K562 (cell line): ENCODE results near the gene DTNB. TPM values are rescaled to one million over a fixed set of nuclear protein-coding genes. Genes with fewer than 3 reads are reported as not detected.

Experiments
- ATAC-seq: fragments of 200-7000 bp; cut with Tn5 transposase; 3 replicates; pipeline ENCODE4 v1.9.1; 2020; ENCODE audit warnings: moderate library complexity
- BruUV-seq: library from RNA; stranded (reverse); fragments of 400-500 nt; replicated peaks from 2 replicates; lab custom pipeline; 2021; lab: Mats Ljungman, UMichigan
- CTCF ChIA-PET: fragments of 300-600 bp; formaldehyde crosslinking; extraction: SDS; loops from one replicate; lab custom pipeline; 2021; ENCODE audit warnings: low intra/inter-chr PET ratio; lab: Yijun Ruan, JAX
- POLR2A ChIA-PET: fragments of 300-600, 350-650 bp; sonication (Branson Sonifier 250); formaldehyde crosslinking; extraction: SDS; loops from one replicate; lab custom pipeline; 2021; ENCODE audit warnings: antibody characterized with exemption, inconsistent platforms; lab: Yijun Ruan, JAX
- DNase-seq, 4 experiments: peaks; one replicate each; pipeline versions ENCODE4 v3.0.0 to v3.0.0-alpha.2; 2011 to 2018; ENCODE audit warnings: low spot score in 3 of 4, mixed read lengths in 3 of 4; ENCODE audit errors: extremely low read depth in 1 of 4
- FAIRE-seq: peaks from 2 replicates; lab custom pipeline; 2011; peaks lifted over from hg19 to GRCh38; lab: Jason Lieb, UNC
- H2AFZ ChIP-seq: 2 replicates; pipeline ENCODE4 v1.6.0; 2011; ENCODE audit warnings: low read depth, low read length, control low read depth, inconsistent platforms
- H3K27ac ChIP-seq: fragments of 200-600 bp; 3 replicates; pipeline ENCODE4 v1.8.0; 2011; ENCODE audit warnings: low read depth, mild to moderate bottlenecking, control low read depth, inconsistent platforms, low read length, moderate library complexity, mixed read lengths; ENCODE audit errors: extremely low read depth
- H3K27me3 ChIP-seq, 2 experiments: fragments of 300-600 bp in 1 of 2; 2 replicates in 1 of 2; 3 replicates in 1 of 2; pipeline versions ENCODE4 v1.6.0 to v1.8.0; 2011; ENCODE audit warnings: inconsistent platforms in 2 of 2, low read length in 2 of 2, mild to moderate bottlenecking in 1 of 2, mixed read lengths in 1 of 2, moderate library complexity in 1 of 2; ENCODE audit not compliant: control insufficient read depth in 2 of 2, insufficient read depth in 2 of 2
- H3K36me3 ChIP-seq: fragments of 300-600 bp; 3 replicates; pipeline ENCODE4 v1.8.0; 2011; ENCODE audit warnings: mild to moderate bottlenecking, low read length, inconsistent platforms; ENCODE audit not compliant: control insufficient read depth, insufficient read depth
- H3K4me1 ChIP-seq, 2 experiments: fragments of 200-600 bp in 1 of 2; replicated peaks in 1 of 2; 2 replicates in 1 of 2; 3 replicates in 1 of 2; pipeline versions ENCODE4 v1.5.1 to v1.8.0; 2011; ENCODE audit warnings: inconsistent platforms in 2 of 2, low read length in 2 of 2, mild to moderate bottlenecking in 1 of 2, mixed read lengths in 1 of 2, moderate library complexity in 1 of 2; ENCODE audit not compliant: control insufficient read depth in 2 of 2, insufficient read depth in 2 of 2
- H3K4me2 ChIP-seq: 2 replicates; pipeline ENCODE4 v1.6.1; 2011; ENCODE audit warnings: low read length, control low read depth, inconsistent platforms, mixed read lengths; ENCODE audit not compliant: insufficient read depth
- H3K4me3 ChIP-seq: fragments of 200-600 bp; sonication (generic), shearing (Covaris generic); 2 replicates; pipeline ENCODE4 v1.5.1; 2016; ENCODE audit warnings: control low read depth, inconsistent platforms
- H3K79me2 ChIP-seq: fragments of 200-600 bp; 3 replicates; pipeline ENCODE4 v1.8.0; 2011; ENCODE audit warnings: low read length, inconsistent platforms; ENCODE audit not compliant: control insufficient read depth, insufficient read depth
- H3K9ac ChIP-seq, 2 experiments: 2 replicates each; pipeline versions ENCODE4 v1.6.0 to v1.6.1; 2011; ENCODE audit warnings: low read depth in 2 of 2, low read length in 2 of 2, control low read depth in 1 of 2, inconsistent platforms in 1 of 2, mild to moderate bottlenecking in 1 of 2, mixed read lengths in 1 of 2; ENCODE audit not compliant: insufficient read depth in 1 of 2
- H3K9me1 ChIP-seq: one replicate; pipeline ENCODE4 v1.6.0; 2011; ENCODE audit warnings: inconsistent platforms, mild to moderate bottlenecking, low read length, moderate library complexity; ENCODE audit not compliant: control insufficient read depth, insufficient read depth
- H3K9me3 ChIP-seq: replicated peaks from 2 replicates; pipeline ENCODE4 v1.5.1; 2011; ENCODE audit warnings: low read depth, low read length, inconsistent platforms; ENCODE audit not compliant: control insufficient read depth, insufficient read depth
- H4K20me1 ChIP-seq: replicated peaks from 2 replicates; pipeline ENCODE4 v1.6.1; 2011; ENCODE audit warnings: low read length, inconsistent platforms, mixed read lengths; ENCODE audit not compliant: control insufficient read depth, insufficient read depth
- BHLHE40 ChIP-seq: IDR thresholded peaks from 2 replicates; pipeline ENCODE4 v1.6.1; 2011; ENCODE audit warnings: low read length, improper control_type of control experiment
- E2F4 ChIP-seq: sonication (generic); formaldehyde crosslinking; IDR thresholded peaks from 2 replicates; pipeline ENCODE4 v1.8.0; 2022; ENCODE audit warnings: mild to moderate bottlenecking, low read depth, missing genetic modification reagents
- POU5F1 ChIP-seq: fragments of 150-350 bp; IDR thresholded peaks from 2 replicates; pipeline ENCODE4 v1.6.1; 2014; ENCODE audit warnings: borderline replicate concordance, low read length, low read depth, mild to moderate bottlenecking; ENCODE audit not compliant: partially characterized antibody
- RAD51 ChIP-seq: fragments of 450-650 bp; IDR thresholded peaks from 2 replicates; pipeline ENCODE4 v1.7.1; 2016; ENCODE audit warnings: low read depth, mild to moderate bottlenecking, borderline replicate concordance
- SMC3 ChIP-seq: conservative IDR thresholded peaks from 2 replicates; pipeline ENCODE4 v1.6.1; 2011; ENCODE audit warnings: low read depth, low read length, improper control_type of control experiment; ENCODE audit not compliant: insufficient read depth
- ZNF347 ChIP-seq: fragments of 450-650 bp; formaldehyde crosslinking; IDR thresholded peaks from 2 replicates; pipeline ENCODE4 v1.4.0; 2020; ENCODE audit warnings: low read depth, mild to moderate bottlenecking, moderate library complexity
- WGBS: fragments of 100-300 bp; shearing (Covaris generic); methylation state at CpG from one replicate; pipeline ENCODE4 v1.1.6; 2016; ENCODE audit warnings: low coverage, mixed read lengths; ENCODE audit not compliant: insufficient coverage; ENCODE audit errors: missing lambda C conversion rate; 5-methylcytosine and 5-hydroxymethylcytosine counted together
- in situ Hi-C: fragments of 300-500 bp; cut with MboI; formaldehyde crosslinking; loops from 4 replicates; pipeline ENCODE4 v1.15.0; 2018; ENCODE audit warnings: inconsistent platforms, mixed read lengths
- intact Hi-C: fragments of 100-400 bp; cut with micrococcal nuclease; formaldehyde crosslinking; loops from 2 replicates; pipeline ENCODE4 v1.14.2; 2022
- polyA plus RNA-seq, 8 experiments: library from polyadenylated mRNA; depleted of rRNA in 4 of 8; stranded (reverse) in 5 of 8; unstranded in 3 of 8; fragments of >200 nt; fragmentation: Nextera tagmentation in 2 of 8; fragmentation: Illumina TruSeq in 1 of 8; extraction: Ambion mirVana in 2 of 8; extraction: Trizol in 1 of 8; gene quantifications; 2 replicates each; pipeline versions ENCODE4 v1.2.1 to v1.2.3, GENCODE V29; 2011 to 2014; ENCODE audit warnings: inconsistent platforms in 1 of 8, missing spikeins in 1 of 8
- total RNA-seq, 7 experiments: library from RNA; depleted of rRNA in 6 of 7; stranded (reverse); fragments of >200 nt in 6 of 7; fragmentation: Illumina TruSeq in 2 of 7; extraction: Trizol in 2 of 7; gene quantifications; 2 replicates each; pipeline versions ENCODE4 v1.2.1 to v1.2.3, GENCODE V29; 2011 to 2021; ENCODE audit warnings: low replicate concordance in 1 of 7

Gene DTNB
- total and polyA plus RNA-seq, 9 of the 15 experiments (the other 6 are each of a cell fraction or from before 2014, with no cell fraction given): 0.18 to 2.0 (median 0.77) TPM; not detected in 2

GRCh38 chr2:25524507-25524906, 148.9 kb downstream of the DTNB start:
- peaks cover 5 to 16% of the 10 kb centered on the region in 2 experiments; a peak in 3 of 5 replicates for H3K27me3 ChIP-seq
- ChIA-PET POLR2A (no interaction called here), CTCF (no interaction called here)
- in situ Hi-C loops: no loop called here
- H3K27ac ChIP-seq: no peak overlapping the region
- H3K4me2 ChIP-seq: no peak overlapping the region
- H3K9me1 ChIP-seq: no peaks in the 10 kb centered on the region
- H3K9me3 ChIP-seq: no peaks in the 10 kb centered on the region
- ATAC-seq: no peak
- no peak overlapping the region for H3K4me3 ChIP-seq
- H3K36me3 ChIP-seq: no peaks in the 10 kb centered on the region
- H3K9ac ChIP-seq: no peak overlapping the region
- FAIRE-seq: no peak
- no peaks in the 10 kb centered on the region for H4K20me1 ChIP-seq
- H3K79me2 ChIP-seq: no peaks in the 10 kb centered on the region
- no peak overlapping the region for H2AFZ ChIP-seq
- DNase-seq: no peak
- no peaks in the 10 kb centered on the region for H3K4me1 ChIP-seq
- 0% methylated on average over 5 of the region's 5 CpGs for WGBS
- TF ChIP-seq E2F4 (CRISPR knock-in tag): no peak
- TF ChIP-seq SMC3: no peak
- no peak for TF ChIP-seq POU5F1
- no peak for TF ChIP-seq BHLHE40
- TF ChIP-seq RAD51: no peak
- TF ChIP-seq ZNF347 (CRISPR knock-in tag): no peak
- intact Hi-C loops: loop anchor here (5.0 kb wide), 1 partner anchor 217 kb away; no protein-coding TSS in a partner anchor
- no TSS peak for BruUV-seq
